ENCODE measurements around the gene LAMA3.

DNA sequence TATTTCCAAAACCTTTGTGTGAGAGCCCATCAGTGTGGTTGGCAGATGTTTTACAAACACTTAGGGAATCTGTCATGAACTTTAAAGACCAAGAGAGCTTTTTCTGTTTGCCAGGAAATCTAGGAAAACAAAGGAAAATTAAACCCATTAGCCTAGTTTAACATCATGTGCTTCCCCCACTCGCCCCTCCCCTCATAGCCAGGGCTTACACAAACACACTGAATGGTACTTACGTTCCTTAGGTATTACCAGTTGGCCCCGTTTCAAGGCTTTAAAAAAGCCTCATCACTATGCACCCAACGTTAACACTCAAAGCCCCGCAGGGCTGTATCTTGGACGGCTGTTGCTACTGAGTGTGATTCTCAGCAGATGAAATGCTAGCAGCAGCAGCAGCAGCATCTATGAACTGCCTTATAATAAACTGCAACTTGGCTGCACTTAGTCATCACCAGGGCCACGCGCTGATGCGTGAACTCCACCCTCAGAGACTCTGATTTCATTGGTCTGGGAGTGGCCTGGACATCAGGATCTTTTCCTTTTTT is 305.2 kb downstream of the LAMA3 start:
- no peak for TF ChIP-seq ZNF274 (IDR thresholded peaks at IDR 0.05; ENCODE audit: low read depth, low read length)
- TF ChIP-seq SUZ12 (IDR thresholded peaks at IDR 0.05; ENCODE audit: extremely low read depth, insufficient read depth, insufficient read length), result no peak
